Glutamatergic neuron (in vitro differentiated cells): Measurements from ENCODE around the gene ZNF423. TPM values are rescaled to one million over a fixed set of nuclear protein-coding genes. Genes with fewer than 3 reads are reported as not detected.
A peak's percentile ranks its signal among the peaks of the same experiment; 100 is the strongest.

Experiments
- DNase-seq: peaks from one replicate; pipeline ENCODE4 v3.0.0; 2022
- H3K27ac Mint-ChIP-seq: one replicate; pipeline ENCODE4 v1.8.0; 2020; ENCODE audit warnings: mild to moderate bottlenecking, mixed read lengths, inconsistent platforms; ENCODE audit not compliant: unreplicated experiment
- H3K27me3 Mint-ChIP-seq: one replicate; pipeline ENCODE4 v1.8.0; 2020; ENCODE audit warnings: mild to moderate bottlenecking, moderate library complexity, mixed read lengths, inconsistent platforms; ENCODE audit not compliant: unreplicated experiment
- H3K36me3 Mint-ChIP-seq: one replicate; pipeline ENCODE4 v1.8.0; 2020; ENCODE audit warnings: mild to moderate bottlenecking, mixed read lengths, inconsistent platforms; ENCODE audit not compliant: unreplicated experiment
- H3K4me1 Mint-ChIP-seq: one replicate; pipeline ENCODE4 v1.8.0; 2020; ENCODE audit warnings: mild to moderate bottlenecking, low read depth, mixed read lengths, inconsistent platforms; ENCODE audit not compliant: unreplicated experiment
- H3K4me3 Mint-ChIP-seq: one replicate; pipeline ENCODE4 v1.8.0; 2020; ENCODE audit warnings: mild to moderate bottlenecking, mixed read lengths, inconsistent platforms; ENCODE audit not compliant: unreplicated experiment
- H3K9me3 Mint-ChIP-seq: one replicate; pipeline ENCODE4 v1.8.0; 2020; ENCODE audit warnings: mild to moderate bottlenecking, moderate library complexity, mixed read lengths, inconsistent platforms; ENCODE audit not compliant: unreplicated experiment
- total RNA-seq: library from RNA; stranded (reverse); fragmentation: NEBNext Ultra II Directional; extraction: Animal tissue kit (Norgen Biotek cat#: 25700); gene quantifications from one replicate; pipeline ENCODE4 v1.2.1, GENCODE V29; 2021; ENCODE audit not compliant: unreplicated experiment
- TF ChIP-seq, protein P1 (sequence below): fragments of 200-600 bp; sonication (generic); IDR thresholded peaks from one replicate; pipeline ENCODE4 v1.5.0; 2021; ENCODE audit not compliant: partially characterized antibody, unreplicated experiment

Gene ZNF423
- total RNA-seq, 1 donor from 2014 or later, result 149 TPM

DNA sequence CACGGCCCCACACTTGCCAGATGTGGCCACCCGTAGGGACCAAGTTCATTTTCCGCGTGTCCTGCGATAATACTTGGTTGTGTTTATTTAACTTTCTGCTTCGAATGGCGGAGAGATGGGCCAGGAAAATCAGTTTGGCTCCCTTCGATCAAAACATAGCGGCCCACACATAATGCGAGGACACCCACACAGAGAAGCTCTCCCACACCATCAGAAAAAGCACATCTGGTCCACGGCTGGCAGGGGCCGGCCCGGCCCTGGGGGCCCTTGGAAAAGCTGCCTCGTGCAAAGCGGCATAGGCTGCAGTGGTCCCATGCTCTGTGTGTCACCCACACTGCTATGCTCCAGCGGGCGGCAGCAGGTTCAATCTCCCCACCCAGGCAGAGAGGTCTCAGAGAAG, 46.9 kb downstream of the ZNF423 start:
- Mint-ChIP-seq H3K4me1 (peaks cover 35% of the 10 kb centered on the region), H3K27ac (peak overlapping the region; percentile 48), H3K36me3 (no peaks in the 10 kb centered on the region), H3K9me3 (peaks cover 14% of the 10 kb centered on the region), H3K4me3 (no peak overlapping the region), H3K27me3 (peaks cover 22% of the 10 kb centered on the region)
- TF ChIP-seq, protein P1, sequence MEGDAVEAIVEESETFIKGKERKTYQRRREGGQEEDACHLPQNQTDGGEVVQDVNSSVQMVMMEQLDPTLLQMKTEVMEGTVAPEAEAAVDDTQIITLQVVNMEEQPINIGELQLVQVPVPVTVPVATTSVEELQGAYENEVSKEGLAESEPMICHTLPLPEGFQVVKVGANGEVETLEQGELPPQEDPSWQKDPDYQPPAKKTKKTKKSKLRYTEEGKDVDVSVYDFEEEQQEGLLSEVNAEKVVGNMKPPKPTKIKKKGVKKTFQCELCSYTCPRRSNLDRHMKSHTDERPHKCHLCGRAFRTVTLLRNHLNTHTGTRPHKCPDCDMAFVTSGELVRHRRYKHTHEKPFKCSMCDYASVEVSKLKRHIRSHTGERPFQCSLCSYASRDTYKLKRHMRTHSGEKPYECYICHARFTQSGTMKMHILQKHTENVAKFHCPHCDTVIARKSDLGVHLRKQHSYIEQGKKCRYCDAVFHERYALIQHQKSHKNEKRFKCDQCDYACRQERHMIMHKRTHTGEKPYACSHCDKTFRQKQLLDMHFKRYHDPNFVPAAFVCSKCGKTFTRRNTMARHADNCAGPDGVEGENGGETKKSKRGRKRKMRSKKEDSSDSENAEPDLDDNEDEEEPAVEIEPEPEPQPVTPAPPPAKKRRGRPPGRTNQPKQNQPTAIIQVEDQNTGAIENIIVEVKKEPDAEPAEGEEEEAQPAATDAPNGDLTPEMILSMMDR, result no peak
- DNase-seq, result no peak

DNA sequence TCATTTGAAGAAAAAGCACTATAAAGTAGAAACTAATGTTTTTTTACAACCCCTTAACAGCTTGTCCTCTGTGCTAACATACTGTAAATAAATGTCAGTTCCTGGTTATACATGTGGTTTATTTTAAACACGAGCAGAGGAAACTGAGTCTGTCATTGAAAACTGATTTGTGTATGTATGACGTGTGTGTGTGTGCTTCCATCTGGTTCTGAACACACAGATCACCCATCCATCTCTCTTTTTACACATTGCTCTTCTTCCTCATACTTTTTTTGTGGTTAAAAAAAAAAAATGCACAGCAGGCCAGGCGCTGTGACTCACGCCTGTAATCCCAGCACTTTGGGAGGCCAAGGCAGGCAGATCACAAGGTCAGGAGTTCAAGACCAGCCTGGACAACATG, 49.5 kb downstream of the ZNF423 start:
- H3K27me3 Mint-ChIP-seq, result peaks cover 16% of the 10 kb centered on the region
- no peak overlapping the region for H3K27ac Mint-ChIP-seq
- DNase-seq, result no peak
- peaks cover 14% of the 10 kb centered on the region for H3K9me3 Mint-ChIP-seq
- TF ChIP-seq, protein P1, result no peak
- H3K4me1 Mint-ChIP-seq, result peaks cover 25% of the 10 kb centered on the region
- H3K36me3 Mint-ChIP-seq, result no peaks in the 10 kb centered on the region
- no peak overlapping the region for H3K4me3 Mint-ChIP-seq

DNA sequence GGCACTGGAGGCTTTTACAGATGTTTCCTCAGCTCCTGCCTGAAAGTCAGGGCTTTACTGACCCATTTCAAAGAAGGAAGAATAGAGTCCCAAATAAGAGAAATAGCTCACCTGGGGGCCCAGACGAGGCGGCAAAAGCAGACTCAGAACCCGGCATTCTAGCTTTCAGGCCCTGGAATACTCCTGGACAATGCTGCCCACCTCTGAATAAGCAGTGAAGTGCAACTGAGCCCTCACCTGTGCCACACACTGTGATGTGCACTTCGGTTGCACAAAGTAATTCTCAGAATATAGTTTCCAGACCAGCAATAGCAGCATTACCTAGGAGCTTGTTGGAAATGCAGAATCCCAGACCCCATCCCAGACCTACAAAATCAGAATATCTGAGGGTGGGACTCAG, 54.6 kb downstream of the ZNF423 start:
- H3K27me3 Mint-ChIP-seq, result peaks cover 8% of the 10 kb centered on the region
- peaks cover 6% of the 10 kb centered on the region for H3K9me3 Mint-ChIP-seq

DNA sequence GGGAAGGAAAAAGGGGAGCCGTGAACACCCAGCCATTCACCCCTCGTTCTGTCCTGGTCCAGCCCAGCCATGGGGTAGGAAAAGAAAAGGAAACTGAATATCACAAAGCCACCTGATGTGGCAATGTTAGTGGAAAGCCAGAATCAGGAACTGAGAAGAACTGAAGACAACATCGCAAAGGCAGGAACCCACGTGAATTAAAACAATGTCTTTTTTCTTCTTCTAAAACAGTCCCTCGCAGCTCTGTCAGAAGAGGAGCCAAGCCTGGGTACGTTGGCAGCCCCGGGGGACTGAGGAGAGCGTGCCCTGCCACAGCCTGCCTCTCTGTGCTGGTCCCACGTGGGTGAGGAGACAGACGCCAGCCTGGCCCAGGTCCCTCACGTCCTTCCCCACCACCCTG, 55.0 kb downstream of the ZNF423 start:
- H3K36me3 Mint-ChIP-seq, result no peaks in the 10 kb centered on the region
- H3K27ac Mint-ChIP-seq, result no peak overlapping the region
- peaks cover 24% of the 10 kb centered on the region for H3K4me1 Mint-ChIP-seq
- peaks cover 6% of the 10 kb centered on the region for H3K9me3 Mint-ChIP-seq
- TF ChIP-seq, protein P1, result no peak
- no peak overlapping the region for H3K4me3 Mint-ChIP-seq
- DNase-seq, result no peak
- H3K27me3 Mint-ChIP-seq, result peaks cover 8% of the 10 kb centered on the region

More for the DNA sequence above, 54.6 kb downstream of the ZNF423 start:
- DNase-seq, result no peak
- Mint-ChIP-seq H3K36me3 (no peaks in the 10 kb centered on the region), H3K4me1 (peaks cover 24% of the 10 kb centered on the region), H3K4me3 (no peak overlapping the region), H3K27ac (no peak overlapping the region)
- TF ChIP-seq, protein P1, result no peak

DNA sequence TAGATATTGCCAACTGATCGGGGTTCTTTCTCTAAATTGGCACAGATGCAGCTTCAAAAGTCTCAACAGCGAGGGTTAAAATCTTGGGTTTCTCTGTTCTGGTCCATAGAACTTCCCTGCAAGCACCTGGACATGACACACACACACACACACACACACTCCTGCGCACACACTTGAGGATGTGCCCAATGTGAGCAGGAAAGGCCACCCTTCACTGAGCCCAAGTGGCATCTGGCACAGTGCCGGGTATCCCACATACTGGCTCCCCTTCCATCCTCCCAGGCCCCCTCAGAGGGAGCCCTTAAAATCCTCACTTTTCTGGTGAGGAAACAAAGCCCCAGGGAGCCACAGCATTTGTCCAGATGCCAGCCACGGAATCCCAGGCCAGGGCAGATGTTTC, 55.5 kb downstream of the ZNF423 start:
- H3K27me3 Mint-ChIP-seq, result peaks cover 8% of the 10 kb centered on the region
- no peak overlapping the region for H3K27ac Mint-ChIP-seq
- peaks cover 6% of the 10 kb centered on the region for H3K9me3 Mint-ChIP-seq
- TF ChIP-seq, protein P1, result no peak
- no peaks in the 10 kb centered on the region for H3K36me3 Mint-ChIP-seq
- peaks cover 24% of the 10 kb centered on the region for H3K4me1 Mint-ChIP-seq
- H3K4me3 Mint-ChIP-seq, result no peak overlapping the region
- DNase-seq, result no peak
